Activated T-helper 17 cell treated with anti-CD3 and anti-CD28 coated beads, Interleukin-2, amount 50 U/mL, for 72 hours (primary cell): ENCODE results near the gene POU2AF2. TPM values are rescaled to one million over a fixed set of nuclear protein-coding genes. Genes with fewer than 3 reads are reported as not detected.
"Not testable (repeated sequence)": the region's sequence is repeated elsewhere in the genome, so short reads cannot be mapped to it uniquely, and the experiment has no call there.

Source experiments
- ATAC-seq: fragments of 150-1000 bp; cut with Tn5 transposase; replicated peaks from 2 replicates; pipeline ENCODE4 v1.10.0; 2021; ENCODE audit warnings: mild to moderate bottlenecking, moderate library complexity
- H3K27ac Mint-ChIP-seq: one replicate; pipeline ENCODE4 v1.8.0; 2022; ENCODE audit warnings: mixed read lengths
- H3K27me3 Mint-ChIP-seq: one replicate; pipeline ENCODE4 v1.8.0; 2022; ENCODE audit warnings: mixed read lengths
- H3K36me3 Mint-ChIP-seq: one replicate; pipeline ENCODE4 v1.8.0; 2022; ENCODE audit warnings: low read depth, mild to moderate bottlenecking, mixed read lengths
- H3K4me1 Mint-ChIP-seq: one replicate; pipeline ENCODE4 v1.8.0; 2022; ENCODE audit warnings: mixed read lengths
- H3K4me3 Mint-ChIP-seq: one replicate; pipeline ENCODE4 v1.8.0; 2022; ENCODE audit warnings: mild to moderate bottlenecking, mixed read lengths
- H3K9me3 Mint-ChIP-seq: one replicate; pipeline ENCODE4 v1.8.0; 2022; ENCODE audit warnings: mixed read lengths
- total RNA-seq, 2 donors: library from RNA; stranded (reverse); gene quantifications; one replicate each; pipeline ENCODE4 v1.2.3, GENCODE V29; 2022

Gene POU2AF2
- total RNA-seq, 2 donors from 2014 or later: 0.42 TPM; not detected in 1

- Mint-ChIP-seq H3K4me3 (peak overlapping the region; percentile 46), H3K9me3 (no peaks in the 10 kb centered on the region)
Observed at GRCh38 chr11:111230122-111230465, 15.4 kb upstream of the POU2AF2 start.

GRCh38 chr11:111231836-111232235, 13.7 kb upstream of the POU2AF2 start:
- no peak for ATAC-seq
- no peaks in the 10 kb centered on the region for H3K36me3 Mint-ChIP-seq
- peaks cover 6% of the 10 kb centered on the region for H3K4me1 Mint-ChIP-seq

More at GRCh38 chr11:111230122-111230465, 15.4 kb upstream of the POU2AF2 start:
- H3K27ac Mint-ChIP-seq: no peak overlapping the region
- H3K36me3 Mint-ChIP-seq: no peaks in the 10 kb centered on the region
- H3K27me3 Mint-ChIP-seq: peaks cover 28% of the 10 kb centered on the region
- ATAC-seq: peak; percentile 58
- H3K4me1 Mint-ChIP-seq: peaks cover 6% of the 10 kb centered on the region

GRCh38 chr11:111236383-111236782, 9.1 kb upstream of the POU2AF2 start:
- no peak overlapping the region for H3K4me3 Mint-ChIP-seq
- no peak for ATAC-seq
- no peaks in the 10 kb centered on the region for H3K9me3 Mint-ChIP-seq
- H3K27ac Mint-ChIP-seq: no peak overlapping the region
- H3K36me3 Mint-ChIP-seq: no peaks in the 10 kb centered on the region
- H3K27me3 Mint-ChIP-seq: peaks cover 38% of the 10 kb centered on the region
- H3K4me1 Mint-ChIP-seq: no peaks in the 10 kb centered on the region

More at GRCh38 chr11:111231836-111232235, 13.7 kb upstream of the POU2AF2 start:
- Mint-ChIP-seq H3K27me3 (peaks cover 30% of the 10 kb centered on the region), H3K4me3 (no peak overlapping the region), H3K27ac (no peak overlapping the region), H3K9me3 (no peaks in the 10 kb centered on the region)

DNA sequence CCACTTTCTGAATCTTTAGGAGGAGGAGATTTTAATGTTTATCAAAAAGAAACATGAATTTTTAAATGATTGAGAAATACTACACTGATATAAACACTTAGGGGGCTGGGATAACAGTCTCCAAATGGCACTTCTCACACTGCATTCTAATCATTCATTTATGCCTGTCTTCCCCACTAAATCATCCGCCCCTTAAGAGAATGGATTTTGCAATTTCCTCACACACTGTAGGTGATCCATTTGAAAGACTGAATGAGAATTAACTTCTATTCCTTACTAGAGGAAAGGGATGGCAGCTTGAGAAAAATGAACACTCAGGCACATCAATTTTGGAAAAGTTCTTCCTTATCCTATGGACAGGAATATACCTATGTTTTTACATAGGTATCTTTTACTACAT, 7.6 kb upstream of the POU2AF2 start:
- no peaks in the 10 kb centered on the region for H3K9me3 Mint-ChIP-seq
- peaks cover 43% of the 10 kb centered on the region for H3K27me3 Mint-ChIP-seq
- no peaks in the 10 kb centered on the region for H3K36me3 Mint-ChIP-seq
- H3K4me3 Mint-ChIP-seq: no peak overlapping the region
- H3K27ac Mint-ChIP-seq: no peak overlapping the region
- no peak for ATAC-seq
- no peaks in the 10 kb centered on the region for H3K4me1 Mint-ChIP-seq

GRCh38 chr11:111246956-111247355, 1.4 kb downstream of the POU2AF2 start:
- Mint-ChIP-seq H3K9me3 (no peaks in the 10 kb centered on the region), H3K27me3 (peaks cover 23% of the 10 kb centered on the region), H3K4me1 (no peaks in the 10 kb centered on the region), H3K36me3 (no peaks in the 10 kb centered on the region), H3K4me3 (no peak overlapping the region), H3K27ac (no peak overlapping the region)
- no peak for ATAC-seq

- Mint-ChIP-seq H3K36me3 (no peaks in the 10 kb centered on the region), H3K27ac (no peak overlapping the region), H3K4me1 (no peaks in the 10 kb centered on the region), H3K9me3 (no peaks in the 10 kb centered on the region), H3K4me3 (no peak overlapping the region), H3K27me3 (peaks cover 6% of the 10 kb centered on the region)
- ATAC-seq: no peak
Observed at GRCh38 chr11:111250936-111251335, 5.4 kb downstream of the POU2AF2 start.

DNA sequence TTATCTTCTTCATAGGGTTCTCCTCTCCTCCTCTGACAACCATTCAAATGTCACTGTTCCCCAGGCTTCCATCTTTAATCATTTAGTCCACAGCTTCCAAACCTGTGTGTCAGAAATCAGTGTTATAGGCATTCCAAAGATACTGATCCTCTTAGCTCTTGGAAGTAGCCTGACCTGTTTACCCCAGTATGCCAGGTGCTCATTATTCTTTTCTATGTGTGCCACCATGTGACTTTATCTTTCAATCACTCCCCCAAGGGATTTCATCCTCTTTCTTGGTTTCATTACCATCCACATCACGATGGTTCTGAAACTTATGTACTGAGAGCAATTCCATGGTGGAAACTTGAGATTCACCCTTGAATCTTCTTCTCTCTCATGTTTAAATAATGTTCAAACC, 7.6 kb downstream of the POU2AF2 start:
- Mint-ChIP-seq H3K36me3 (no peaks in the 10 kb centered on the region), H3K27ac (no peak overlapping the region), H3K27me3 (peaks cover 8% of the 10 kb centered on the region), H3K4me3 (no peak overlapping the region), H3K4me1 (no peaks in the 10 kb centered on the region), H3K9me3 (no peaks in the 10 kb centered on the region)
- ATAC-seq: no peak

DNA sequence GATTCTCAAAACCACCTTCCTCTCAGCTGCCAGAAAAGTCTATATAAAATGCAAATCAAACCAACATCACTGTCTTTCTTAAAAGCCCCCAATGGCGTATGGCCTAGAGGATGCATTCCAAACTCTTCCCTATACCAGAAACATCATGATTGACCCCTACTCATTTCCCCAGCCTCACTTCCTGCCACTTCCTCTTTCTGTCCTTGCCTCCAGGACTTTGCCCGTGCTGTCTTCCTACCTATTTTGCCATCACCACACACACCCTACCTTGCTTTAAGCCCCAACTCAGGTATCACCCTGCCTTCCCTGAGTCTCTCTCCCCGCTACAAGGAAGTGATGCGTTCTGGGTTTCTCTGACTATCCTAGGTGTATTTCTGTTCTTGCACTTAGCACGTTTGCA, 8.1 kb downstream of the POU2AF2 start:
- H3K9me3 Mint-ChIP-seq: no peaks in the 10 kb centered on the region
- no peak overlapping the region for H3K27ac Mint-ChIP-seq
- no peak for ATAC-seq
- peaks cover 8% of the 10 kb centered on the region for H3K27me3 Mint-ChIP-seq
- H3K4me3 Mint-ChIP-seq: no peak overlapping the region
- H3K36me3 Mint-ChIP-seq: no peaks in the 10 kb centered on the region
- no peaks in the 10 kb centered on the region for H3K4me1 Mint-ChIP-seq

DNA sequence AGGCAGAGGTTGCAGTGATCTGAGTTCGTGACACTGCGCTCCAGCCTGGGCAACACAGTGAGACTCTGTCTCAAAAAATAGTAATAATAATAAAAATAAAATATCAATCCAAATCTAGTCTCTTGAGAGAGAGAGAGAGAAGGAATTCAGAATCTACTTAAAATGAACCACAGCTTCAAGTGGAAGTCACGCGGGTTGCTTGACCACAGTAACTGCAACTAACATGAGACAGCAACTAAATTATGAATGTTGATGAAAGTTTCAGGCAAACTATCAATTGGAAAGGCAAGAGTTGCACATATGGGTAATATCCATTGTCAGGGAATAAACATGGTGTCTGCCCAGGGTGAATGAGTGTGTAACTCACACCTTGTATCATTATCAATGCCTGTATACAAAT, 12.5 kb downstream of the POU2AF2 start:
- Mint-ChIP-seq H3K36me3 (no peaks in the 10 kb centered on the region), H3K27ac (no peak overlapping the region), H3K4me3 (no peak overlapping the region), H3K4me1 (no peaks in the 10 kb centered on the region), H3K9me3 (no peaks in the 10 kb centered on the region), H3K27me3 (peaks cover 34% of the 10 kb centered on the region)
- no peak for ATAC-seq

GRCh38 chr11:111259896-111260295, 14.4 kb downstream of the POU2AF2 start:
- no peak overlapping the region for H3K4me3 Mint-ChIP-seq
- H3K36me3 Mint-ChIP-seq: no peaks in the 10 kb centered on the region
- H3K27me3 Mint-ChIP-seq: peaks cover 42% of the 10 kb centered on the region
- no peaks in the 10 kb centered on the region for H3K9me3 Mint-ChIP-seq
- ATAC-seq: no peak
- no peaks in the 10 kb centered on the region for H3K4me1 Mint-ChIP-seq
- no peak overlapping the region for H3K27ac Mint-ChIP-seq

DNA sequence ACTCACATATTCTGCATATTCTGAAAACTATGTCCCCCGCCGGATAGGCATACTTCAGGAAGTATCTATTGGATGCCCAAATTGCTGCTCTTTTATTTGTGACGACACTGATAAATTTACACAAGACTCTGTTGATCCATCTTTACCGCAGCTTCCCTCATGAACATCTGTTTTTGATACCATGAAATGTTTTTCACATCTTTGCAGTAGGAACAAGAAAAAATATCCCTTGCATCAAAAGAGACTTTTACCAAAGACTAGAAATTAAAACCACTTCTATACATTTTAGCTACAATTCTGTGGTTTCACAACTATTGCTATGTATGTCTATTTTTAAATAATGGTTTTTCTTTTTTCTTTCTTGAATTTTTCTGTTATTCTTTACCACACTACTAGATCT, 15.3 kb downstream of the POU2AF2 start:
- no peak for ATAC-seq

GRCh38 chr11:111264646-111265045, 19.1 kb downstream of the POU2AF2 start:
- no peaks in the 10 kb centered on the region for H3K36me3 Mint-ChIP-seq
- peaks cover 37% of the 10 kb centered on the region for H3K27me3 Mint-ChIP-seq
- H3K27ac Mint-ChIP-seq: no peak overlapping the region
- no peak for ATAC-seq
- H3K4me1 Mint-ChIP-seq: no peaks in the 10 kb centered on the region
- H3K4me3 Mint-ChIP-seq: no peak overlapping the region
- H3K9me3 Mint-ChIP-seq: no peaks in the 10 kb centered on the region

More for the DNA sequence above, 15.3 kb downstream of the POU2AF2 start:
- Mint-ChIP-seq H3K9me3 (no peaks in the 10 kb centered on the region), H3K27me3 (peaks cover 42% of the 10 kb centered on the region), H3K4me3 (no peak overlapping the region), H3K36me3 (no peaks in the 10 kb centered on the region), H3K27ac (no peak overlapping the region), H3K4me1 (no peaks in the 10 kb centered on the region)

DNA sequence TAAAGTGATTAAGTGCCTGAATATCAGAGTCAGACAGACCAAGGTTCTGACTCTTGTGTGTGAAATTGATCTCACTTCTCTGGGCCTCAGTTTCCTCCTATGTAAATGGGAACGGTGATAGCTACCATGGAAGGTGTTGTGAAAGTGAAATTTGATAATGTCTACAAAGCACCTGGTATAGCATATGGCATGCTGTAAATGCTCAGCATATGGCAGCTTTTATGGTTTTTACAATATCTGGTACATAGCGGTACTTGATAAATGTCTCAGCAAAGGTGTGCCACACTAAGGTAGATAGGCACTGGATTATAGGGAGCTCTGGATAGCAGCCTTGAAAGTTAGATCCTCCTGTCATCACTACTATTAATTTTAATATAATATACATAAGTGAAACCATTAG, 19.9 kb downstream of the POU2AF2 start:
- no peaks in the 10 kb centered on the region for H3K9me3 Mint-ChIP-seq

DNA sequence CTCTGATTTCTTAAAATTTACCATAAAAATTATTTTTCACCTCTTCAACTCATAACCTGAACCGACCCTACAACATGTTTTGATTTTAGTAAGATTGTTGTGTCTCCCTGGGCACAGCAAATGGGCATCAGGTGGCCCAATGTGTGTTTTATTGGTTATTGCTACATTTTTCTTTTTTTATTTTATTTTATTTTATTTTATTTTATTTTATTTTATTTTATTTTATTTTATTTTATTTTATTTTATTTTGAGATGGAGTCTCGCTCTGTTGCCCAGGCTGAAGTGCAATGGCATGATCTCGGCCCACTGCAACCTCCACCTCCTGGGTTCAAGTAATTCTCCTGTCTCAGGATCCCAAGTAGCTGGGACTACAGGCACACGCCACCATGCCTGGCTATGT, 22.8 kb downstream of the POU2AF2 start:
- H3K4me3 Mint-ChIP-seq, H3K27ac Mint-ChIP-seq, H3K4me1 Mint-ChIP-seq, H3K9me3 Mint-ChIP-seq, ATAC-seq, H3K36me3 Mint-ChIP-seq: not testable (repeated sequence)
- peaks cover 22% of the 10 kb centered on the region for H3K27me3 Mint-ChIP-seq

More for the DNA sequence above, 19.9 kb downstream of the POU2AF2 start:
- peaks cover 32% of the 10 kb centered on the region for H3K27me3 Mint-ChIP-seq
- H3K4me1 Mint-ChIP-seq: no peaks in the 10 kb centered on the region
- no peak overlapping the region for H3K4me3 Mint-ChIP-seq
- H3K27ac Mint-ChIP-seq: no peak overlapping the region
- no peaks in the 10 kb centered on the region for H3K36me3 Mint-ChIP-seq
- ATAC-seq: no peak

DNA sequence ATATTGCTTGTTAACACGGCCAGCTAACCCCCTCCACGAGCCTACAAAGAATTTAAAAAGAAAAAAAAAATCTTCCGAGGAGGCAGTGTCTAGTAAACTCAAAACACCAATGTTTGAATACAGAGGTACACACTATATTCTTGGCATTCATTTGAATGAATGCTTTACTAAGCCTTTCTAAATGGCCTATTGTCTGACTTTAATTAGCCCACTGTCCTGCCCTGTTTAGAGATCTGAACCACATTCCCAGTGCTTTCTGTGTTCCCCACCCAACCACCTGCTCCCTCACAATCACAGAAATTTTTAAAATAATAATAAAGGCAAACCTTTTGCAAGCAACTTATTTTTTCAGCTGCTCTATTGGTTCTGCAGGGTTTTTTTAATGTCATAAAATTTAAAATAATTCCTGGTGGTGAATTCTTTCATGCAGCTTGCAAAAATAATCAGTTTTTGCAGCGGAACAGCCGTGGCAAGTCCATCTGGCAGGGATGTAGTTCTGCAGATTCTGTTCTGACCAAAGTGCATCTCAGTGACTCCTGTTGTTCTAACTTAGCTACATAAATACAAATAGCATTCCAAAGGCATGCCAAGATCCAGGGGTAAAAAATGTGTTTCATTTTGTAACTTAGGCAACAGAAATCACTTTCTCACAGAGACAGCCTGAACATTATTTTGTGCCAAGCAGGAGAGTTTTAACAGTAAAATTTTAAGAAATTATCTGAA, 23.8 kb downstream of the POU2AF2 start:
- ATAC-seq: no peak
- H3K9me3 Mint-ChIP-seq: no peaks in the 10 kb centered on the region
- H3K4me3 Mint-ChIP-seq: no peak overlapping the region
- H3K36me3 Mint-ChIP-seq: no peaks in the 10 kb centered on the region
- peaks cover 22% of the 10 kb centered on the region for H3K27me3 Mint-ChIP-seq
- no peak overlapping the region for H3K27ac Mint-ChIP-seq
- H3K4me1 Mint-ChIP-seq: no peaks in the 10 kb centered on the region

DNA sequence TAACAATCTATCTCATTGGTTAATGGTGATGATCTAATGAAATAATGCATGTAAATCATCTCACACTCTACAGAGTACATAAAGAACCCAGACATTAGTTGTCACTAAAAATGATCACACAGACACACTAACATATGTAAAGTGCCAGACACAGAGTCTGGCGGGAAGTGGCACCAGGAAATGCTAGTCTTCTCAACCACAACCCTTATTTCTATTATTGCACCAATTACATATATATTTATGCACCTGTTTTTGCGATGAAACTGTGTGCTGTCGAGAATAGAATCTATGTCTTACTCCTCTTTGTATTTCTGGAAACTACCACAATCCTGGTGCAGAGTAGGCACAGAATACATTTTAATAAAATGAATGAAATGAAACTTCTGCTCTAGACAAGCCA, 26.9 kb downstream of the POU2AF2 start:
- Mint-ChIP-seq H3K4me3 (no peak overlapping the region), H3K27ac (no peak overlapping the region), H3K27me3 (peaks cover 32% of the 10 kb centered on the region), H3K36me3 (no peaks in the 10 kb centered on the region), H3K4me1 (no peaks in the 10 kb centered on the region), H3K9me3 (no peaks in the 10 kb centered on the region)
- no peak for ATAC-seq
